Measurements from ENCODE around the gene CRB3. TPM values are rescaled to one million over a fixed set of nuclear protein-coding genes. Genes with fewer than 3 reads are reported as not detected.

The CRB3 gene
- total and polyA plus RNA-seq, 9 of the 15 experiments (the other 6 are each of a cell fraction or from before 2014, with no cell fraction given): 0.49 TPM; not detected in 8

DNA sequence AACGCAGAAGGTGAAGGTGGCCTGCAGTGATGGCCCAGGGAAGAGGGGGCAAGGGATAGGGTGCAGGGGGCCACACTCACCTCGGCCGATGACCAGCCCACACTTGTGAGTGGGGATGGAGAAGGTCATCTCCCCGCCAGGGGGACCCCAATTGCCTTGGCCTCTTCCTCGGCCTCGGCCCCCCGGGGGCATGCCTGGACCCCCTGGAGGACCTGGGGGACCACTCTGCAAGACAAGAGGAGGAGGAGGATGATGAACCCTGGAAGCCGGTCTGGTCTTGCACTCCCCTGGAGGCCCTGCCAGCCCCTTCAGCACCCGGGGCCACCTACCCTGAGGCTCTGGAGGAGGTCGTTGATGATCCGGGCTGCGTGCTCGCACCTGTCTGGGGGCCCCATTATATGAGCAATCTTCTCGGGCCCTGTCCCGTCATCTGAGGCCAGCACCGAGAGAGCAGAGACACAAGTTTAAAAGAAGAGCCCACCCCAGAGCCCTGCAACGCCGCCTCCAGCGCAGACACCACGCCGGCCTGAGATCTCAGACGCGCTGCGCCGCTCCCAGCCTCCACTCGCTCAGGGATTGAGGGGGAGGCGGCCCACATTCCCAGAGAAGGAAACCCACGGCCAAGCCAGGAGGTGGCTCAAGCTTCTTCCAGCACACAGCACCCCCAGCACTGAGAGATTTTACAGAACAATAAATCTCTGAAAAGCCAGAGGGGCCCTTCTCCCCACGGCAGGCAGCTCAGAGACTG, 47.2 kb upstream of the CRB3 start:
- peaks cover 0 to 62% of the 10 kb centered on the region in 2 experiments; a peak in 2 of 5 replicates for H3K4me1 ChIP-seq (replicated peaks in 1 of 2; ENCODE audit: control insufficient read depth in 2 of 2, insufficient read depth in 2 of 2, low read length in 2 of 2)
- DNase-seq (ENCODE audit: extremely low read depth in 1 of 4, low spot score in 3 of 4) (no peak), ATAC-seq (no peak), FAIRE-seq (no peak)
- intact Hi-C loops (cut with micrococcal nuclease) (no loop called here), in situ Hi-C loops (cut with MboI) (no loop called here)
- no peak overlapping the region for H2AFZ ChIP-seq (ENCODE audit: low read depth, low read length)
- H3K4me2 ChIP-seq (ENCODE audit: insufficient read depth, low read length): no peak overlapping the region
- 96% methylated on average over 26 of the region's 29 CpGs for WGBS (ENCODE audit: insufficient coverage, low coverage, missing lambda C conversion rate)
- peaks cover 85% of the 10 kb centered on the region for H3K36me3 ChIP-seq (ENCODE audit: control insufficient read depth, insufficient read depth, low read length)
- H3K27me3 ChIP-seq (ENCODE audit: control insufficient read depth in 2 of 2, insufficient read depth in 2 of 2, low read length in 2 of 2): no peaks in the 10 kb centered on the region
- H4K20me1 ChIP-seq (replicated peaks; ENCODE audit: control insufficient read depth, insufficient read depth, low read length): peaks cover 34% of the 10 kb centered on the region
- H3K27ac ChIP-seq (ENCODE audit: extremely low read depth, low read depth, low read length): no peak overlapping the region
- ChIA-PET POLR2A (no interaction called here), CTCF (ENCODE audit: low intra/inter-chr PET ratio) (no interaction called here)
- BruUV-seq (replicated peaks): no TSS peak
- TF ChIP-seq TFAM (CRISPR knock-in tag; conservative IDR thresholded peaks at IDR 0.05) (no peak), POLR2G (IDR thresholded peaks at IDR 0.05; ENCODE audit: low read depth, low read length) (peak; percentile 49), RBFOX2 (IDR thresholded peaks at IDR 0.05; ENCODE audit: low read depth, low read length) (peak; percentile 34)
- no peak overlapping the region for H3K4me3 ChIP-seq
- H3K9me3 ChIP-seq (replicated peaks; ENCODE audit: control insufficient read depth, insufficient read depth, low read depth, low read length): no peaks in the 10 kb centered on the region
- H3K79me2 ChIP-seq (ENCODE audit: control insufficient read depth, insufficient read depth, low read length): peaks cover 32% of the 10 kb centered on the region
- no peak overlapping the region for H3K9ac ChIP-seq (ENCODE audit: insufficient read depth in 1 of 2, low read depth in 2 of 2, low read length in 2 of 2)
- H3K9me1 ChIP-seq (ENCODE audit: control insufficient read depth, insufficient read depth, low read length): no peaks in the 10 kb centered on the region

Data from K562 (cell line).